ENCODE data around the gene NT5C1A. TPM values are rescaled to one million over a fixed set of nuclear protein-coding genes. Genes with fewer than 3 reads are reported as not detected.
A peak's percentile ranks its signal among the peaks of the same experiment; 100 is the strongest.

The NT5C1A gene
- total RNA-seq, 1 donor from 2014 or later = 0.49 TPM

DNA sequence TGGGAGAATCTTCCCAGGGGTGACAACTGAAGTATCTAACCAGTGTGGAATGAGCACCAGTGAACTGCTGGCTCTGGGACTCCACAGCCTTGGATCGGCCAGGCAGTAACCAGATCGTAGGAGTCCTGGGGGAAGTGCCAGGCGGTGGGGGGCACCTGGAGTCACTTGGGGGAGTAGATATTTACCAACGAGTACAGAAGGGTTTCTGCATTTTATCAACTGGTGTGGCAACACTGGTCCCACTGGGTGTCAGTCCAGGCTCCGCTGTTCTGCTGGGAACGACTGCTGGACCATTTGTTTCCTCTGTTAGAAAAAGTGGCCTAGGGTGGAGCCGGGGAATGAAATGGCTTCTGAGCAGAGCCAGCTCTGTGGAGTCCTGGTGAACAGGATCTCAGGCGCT lies 46.9 kb downstream of the NT5C1A start:
- Histone ChIP-seq H3K4me1 (peaks cover 15% of the 10 kb centered on the region), H3K27me3 (no peaks in the 10 kb centered on the region), H3K27ac (peak overlapping the region; percentile 47), H3K36me3 (peaks cover 12% of the 10 kb centered on the region), H3K9me3 (no peaks in the 10 kb centered on the region), H3K4me3 (no peak overlapping the region)
- no peak for DNase-seq
- intact Hi-C loops (cut with DNase I) = no loop called here
- TF ChIP-seq, protein P1, sequence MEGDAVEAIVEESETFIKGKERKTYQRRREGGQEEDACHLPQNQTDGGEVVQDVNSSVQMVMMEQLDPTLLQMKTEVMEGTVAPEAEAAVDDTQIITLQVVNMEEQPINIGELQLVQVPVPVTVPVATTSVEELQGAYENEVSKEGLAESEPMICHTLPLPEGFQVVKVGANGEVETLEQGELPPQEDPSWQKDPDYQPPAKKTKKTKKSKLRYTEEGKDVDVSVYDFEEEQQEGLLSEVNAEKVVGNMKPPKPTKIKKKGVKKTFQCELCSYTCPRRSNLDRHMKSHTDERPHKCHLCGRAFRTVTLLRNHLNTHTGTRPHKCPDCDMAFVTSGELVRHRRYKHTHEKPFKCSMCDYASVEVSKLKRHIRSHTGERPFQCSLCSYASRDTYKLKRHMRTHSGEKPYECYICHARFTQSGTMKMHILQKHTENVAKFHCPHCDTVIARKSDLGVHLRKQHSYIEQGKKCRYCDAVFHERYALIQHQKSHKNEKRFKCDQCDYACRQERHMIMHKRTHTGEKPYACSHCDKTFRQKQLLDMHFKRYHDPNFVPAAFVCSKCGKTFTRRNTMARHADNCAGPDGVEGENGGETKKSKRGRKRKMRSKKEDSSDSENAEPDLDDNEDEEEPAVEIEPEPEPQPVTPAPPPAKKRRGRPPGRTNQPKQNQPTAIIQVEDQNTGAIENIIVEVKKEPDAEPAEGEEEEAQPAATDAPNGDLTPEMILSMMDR (IDR thresholded peaks at IDR 0.05) = no peak
- ATAC-seq = no peak

DNA sequence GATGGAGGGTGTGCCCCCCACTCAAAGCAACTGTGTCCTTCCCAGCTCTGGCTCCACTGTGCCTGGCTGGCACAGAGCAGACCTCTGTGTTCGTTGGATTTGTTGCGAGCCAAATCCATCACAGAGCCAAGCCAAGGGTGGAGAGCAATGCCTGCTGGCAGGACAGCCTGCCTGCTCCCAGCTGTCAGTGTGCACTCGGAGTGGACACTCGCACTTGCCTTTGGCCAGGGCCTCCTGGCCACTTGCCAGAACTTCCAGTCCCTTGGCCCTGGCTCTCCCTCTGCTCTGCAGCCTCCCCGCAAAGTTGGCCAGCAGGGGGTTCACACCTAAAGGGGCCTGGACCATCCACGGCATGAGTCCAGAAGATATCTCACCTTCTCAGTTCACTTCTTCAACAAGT lies 48.9 kb downstream of the NT5C1A start:
- intact Hi-C loops (cut with DNase I) = no loop called here
- Histone ChIP-seq H3K9me3 (no peaks in the 10 kb centered on the region), H3K4me3 (no peak overlapping the region), H3K27ac (no peak overlapping the region), H3K4me1 (peaks cover 15% of the 10 kb centered on the region), H3K27me3 (no peaks in the 10 kb centered on the region), H3K36me3 (no peaks in the 10 kb centered on the region)
- ATAC-seq (no peak), DNase-seq (no peak)
- TF ChIP-seq, protein P1 (IDR thresholded peaks at IDR 0.05) = no peak

DNA sequence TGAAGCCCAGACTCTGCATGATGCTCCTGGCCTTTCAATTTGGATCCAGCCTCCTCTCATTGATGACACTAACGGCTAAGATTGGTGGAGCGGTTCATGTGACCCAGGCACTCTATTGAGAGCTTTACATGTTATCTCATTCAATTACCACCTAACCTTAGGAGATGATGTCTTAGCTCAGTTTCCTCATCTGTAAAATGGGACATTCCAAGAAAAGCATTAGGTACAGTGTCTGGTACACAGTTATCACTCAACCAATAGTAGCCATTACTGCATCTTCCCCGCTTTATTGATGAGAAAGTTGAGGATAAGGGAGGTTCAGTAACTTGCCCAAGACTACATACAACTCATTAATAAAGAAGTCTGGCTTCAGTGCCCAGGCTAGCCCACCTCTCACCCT lies 49.5 kb downstream of the NT5C1A start:
- Histone ChIP-seq H3K4me3 (no peak overlapping the region), H3K27me3 (no peaks in the 10 kb centered on the region), H3K4me1 (peaks cover 15% of the 10 kb centered on the region), H3K9me3 (no peaks in the 10 kb centered on the region), H3K36me3 (no peaks in the 10 kb centered on the region), H3K27ac (no peak overlapping the region)
- ATAC-seq (no peak), DNase-seq (no peak)
- TF ChIP-seq, protein P1 (IDR thresholded peaks at IDR 0.05) = no peak
- intact Hi-C loops (cut with DNase I) = no loop called here

DNA sequence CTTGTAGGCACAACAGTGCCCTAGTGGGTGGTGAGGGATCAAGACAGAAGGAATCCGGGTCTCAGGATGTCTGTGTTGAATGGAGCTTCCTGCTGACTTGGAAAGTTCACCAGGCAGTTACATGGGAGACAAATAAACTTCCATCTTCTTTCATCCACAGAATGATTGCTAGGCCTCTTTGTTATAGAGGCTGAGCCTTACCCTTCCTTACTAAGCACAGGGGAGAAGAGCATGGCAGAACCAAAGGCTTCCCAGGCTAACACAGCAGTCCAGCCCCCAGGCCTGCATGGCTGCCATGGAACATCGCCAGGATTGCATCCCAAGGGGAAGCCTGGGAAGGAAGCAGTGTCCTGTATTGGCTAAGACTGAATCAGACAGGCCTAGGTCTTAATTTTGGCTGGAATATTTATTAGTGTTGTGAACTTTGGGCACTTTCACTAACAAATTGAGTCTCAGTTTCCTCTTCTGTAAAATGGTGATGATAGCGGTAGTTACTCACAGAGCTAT lies 51.2 kb downstream of the NT5C1A start:
- TF ChIP-seq, protein P1 (IDR thresholded peaks at IDR 0.05) = no peak
- Histone ChIP-seq H3K4me1 (peaks cover 9% of the 10 kb centered on the region), H3K4me3 (no peak overlapping the region), H3K27me3 (no peaks in the 10 kb centered on the region), H3K27ac (no peak overlapping the region), H3K9me3 (no peaks in the 10 kb centered on the region), H3K36me3 (no peaks in the 10 kb centered on the region)
- DNase-seq (no peak), ATAC-seq (no peak)
- intact Hi-C loops (cut with DNase I) = no loop called here

DNA sequence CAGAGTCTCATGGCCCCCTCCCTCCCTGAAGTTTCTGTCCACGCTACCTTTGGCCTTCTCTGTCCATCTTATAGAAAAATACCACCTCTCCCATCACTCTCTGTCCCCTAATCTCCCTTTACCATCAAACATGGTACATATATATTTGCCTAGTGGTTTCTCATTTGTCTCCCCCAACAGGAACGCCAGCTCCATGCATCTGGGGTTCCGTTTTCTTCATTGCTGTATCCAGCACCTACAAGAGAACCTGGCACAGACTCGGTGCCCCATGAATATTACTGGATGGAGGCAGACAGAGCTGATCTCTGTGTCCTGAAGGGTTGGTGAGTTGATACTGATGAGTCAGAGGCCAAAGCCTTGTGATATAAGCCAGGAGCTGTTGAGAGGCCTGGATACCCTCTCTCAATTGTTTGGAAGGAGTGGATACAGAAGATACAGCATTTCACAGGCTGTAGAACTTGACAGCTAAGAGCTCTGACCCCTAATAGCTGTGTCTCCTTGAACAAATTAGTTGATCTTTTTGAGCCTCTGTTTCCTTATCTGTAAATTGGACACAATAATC lies 54.3 kb downstream of the NT5C1A start:
- no peaks in the 10 kb centered on the region for H3K27me3 ChIP-seq
- H3K4me3 ChIP-seq = no peak overlapping the region
- TF ChIP-seq, protein P1 (IDR thresholded peaks at IDR 0.05) = no peak
- no peak for ATAC-seq
- H3K9me3 ChIP-seq = no peaks in the 10 kb centered on the region
- intact Hi-C loops (cut with DNase I) = no loop called here
- no peak for DNase-seq
- H3K4me1 ChIP-seq = no peaks in the 10 kb centered on the region
- H3K27ac ChIP-seq = no peak overlapping the region
- no peaks in the 10 kb centered on the region for H3K36me3 ChIP-seq
